Left renal pelvis (tissue), 4 donors: ENCODE data around the gene LARGE1. TPM values are rescaled to one million over a fixed set of nuclear protein-coding genes. Genes with fewer than 3 reads are reported as not detected.

ENCODE experiments used
- DNase-seq, 4 donors: peaks; one replicate each; pipeline ENCODE4 v3.0.0-alpha.2; 2013; ENCODE audit warnings: low read depth in 4 of 4, low spot score in 3 of 4
- polyA plus RNA-seq, 4 donors: library from polyadenylated mRNA; unstranded; fragments of 120-200 nt; gene quantifications; one replicate each; pipeline ENCODE4 v1.2.1, GENCODE V29; 2013; ENCODE audit not compliant: insufficient read length in 4 of 4

LARGE1 gene
- polyA plus RNA-seq, 4 donors = 25.9 to 29.2 (median 27.4) TPM

- no peak for DNase-seq
Measured at GRCh38 chr22:33350961-33351360, 569.3 kb downstream of the LARGE1 start.

- DNase-seq = no peak
Measured at GRCh38 chr22:33350491-33350890, 569.8 kb downstream of the LARGE1 start.

- no peak for DNase-seq
Measured at GRCh38 chr22:33347002-33347401, 573.3 kb downstream of the LARGE1 start.

DNA sequence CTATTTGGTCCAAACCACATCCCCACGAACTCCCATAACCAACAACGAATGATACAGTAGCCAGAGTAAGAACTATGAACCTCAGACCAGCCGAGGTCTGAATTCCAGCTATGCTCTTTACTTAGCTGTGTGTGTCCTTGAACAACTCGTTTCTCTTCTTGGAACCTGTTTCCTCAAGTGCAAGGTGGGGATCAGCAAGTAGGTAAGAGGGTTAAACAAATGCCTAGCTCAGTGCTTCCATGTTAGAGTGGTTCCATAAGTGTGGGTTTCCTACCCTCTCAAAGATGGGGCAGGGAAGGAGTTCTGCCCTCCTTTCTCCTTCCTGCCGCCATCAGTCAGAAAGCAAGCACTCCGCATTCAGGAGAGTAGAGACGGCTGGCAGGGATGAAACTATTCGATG, 578.7 kb downstream of the LARGE1 start:
- no peak for DNase-seq

GRCh38 chr22:33337524-33337923, 582.8 kb downstream of the LARGE1 start:
- no peak for DNase-seq

- no peak for DNase-seq
Measured at GRCh38 chr22:33335611-33336279, 584.5 kb downstream of the LARGE1 start.

DNA sequence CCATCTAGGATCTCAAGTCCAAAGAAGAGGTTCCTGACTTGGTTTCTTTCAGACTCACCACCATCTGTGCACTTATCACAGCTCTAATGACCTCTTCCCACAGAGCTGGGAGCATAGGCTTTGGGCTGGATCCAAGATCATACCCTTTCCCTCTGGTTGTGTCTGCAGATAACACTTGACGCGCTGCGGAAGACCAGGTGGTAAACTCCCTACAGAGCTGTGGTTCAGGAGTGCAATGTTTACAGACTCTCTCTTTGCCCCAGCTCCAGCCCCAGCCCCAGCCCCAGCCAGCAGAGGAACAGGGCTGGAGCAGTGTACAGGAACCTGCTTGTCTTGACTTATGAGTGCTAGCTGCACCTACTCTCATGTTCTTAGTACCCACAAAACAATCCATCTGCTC, 587.7 kb downstream of the LARGE1 start:
- DNase-seq = no peak

- DNase-seq = no peak
Measured at GRCh38 chr22:33331017-33331416, 589.3 kb downstream of the LARGE1 start.

DNA sequence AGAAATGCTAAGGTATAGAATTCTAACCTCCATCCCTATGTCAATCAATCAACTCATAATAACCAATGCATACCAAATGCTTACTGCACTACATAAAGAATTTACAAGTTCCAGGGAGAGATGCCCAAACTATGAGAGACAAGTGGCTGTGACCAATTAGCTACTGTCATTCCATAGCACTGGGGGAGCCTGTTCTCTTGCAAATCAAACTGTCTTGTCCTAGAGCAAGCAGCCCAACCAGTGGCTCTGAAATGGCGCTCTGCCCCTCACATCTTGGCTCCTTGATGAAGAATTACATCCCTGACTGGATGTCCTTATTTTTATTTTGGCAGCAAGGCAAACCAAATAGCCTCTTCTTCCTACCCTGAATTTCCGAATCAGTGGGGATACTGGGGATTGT, 589.7 kb downstream of the LARGE1 start:
- DNase-seq = no peak

DNA sequence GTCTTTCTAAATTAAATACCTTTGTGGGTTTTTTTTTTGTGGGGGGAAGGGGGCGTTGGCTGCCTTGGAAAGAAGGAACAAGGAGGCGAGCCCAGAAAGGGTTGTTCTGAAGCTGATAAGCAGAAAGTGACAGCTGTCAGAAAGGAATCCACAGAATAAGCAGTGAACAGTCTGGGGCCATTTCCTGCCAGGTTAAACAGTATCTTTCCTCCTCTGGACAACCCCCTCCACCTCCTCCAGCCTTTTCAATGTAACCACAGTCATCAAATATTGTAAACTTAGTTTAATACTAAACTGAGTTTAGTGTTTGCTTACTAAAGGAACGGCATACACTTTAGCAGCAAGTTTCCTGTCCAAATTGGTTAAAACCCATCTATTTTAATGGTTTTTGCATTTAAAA, 590.9 kb downstream of the LARGE1 start:
- DNase-seq = no peak

- no peak for DNase-seq
Measured at GRCh38 chr22:33328789-33329296, 591.4 kb downstream of the LARGE1 start.

DNA sequence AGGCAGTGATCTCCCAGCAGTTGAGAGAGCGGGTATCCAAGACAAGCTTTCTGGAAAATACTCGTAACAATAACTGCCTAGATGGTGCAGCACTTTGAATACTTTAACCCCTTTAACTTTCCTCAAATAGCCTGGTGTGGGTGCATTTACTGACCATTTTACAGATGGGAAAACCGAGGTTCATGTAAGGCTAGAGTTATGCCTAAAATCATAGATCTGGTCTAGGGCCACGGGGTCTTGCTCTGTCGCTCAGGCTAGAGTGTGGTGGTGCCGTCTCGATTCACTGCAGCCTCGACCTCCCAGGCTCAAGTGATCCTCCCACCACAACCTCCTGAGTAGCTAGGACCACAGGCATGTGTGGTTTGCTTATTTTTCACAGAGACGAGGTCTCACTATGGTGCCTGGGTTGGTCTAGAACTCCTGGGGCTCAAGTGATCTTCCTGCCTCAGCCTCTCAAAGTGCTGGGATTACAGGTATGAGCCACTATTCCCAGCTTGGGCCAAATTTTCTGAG, 592.9 kb downstream of the LARGE1 start:
- DNase-seq = no peak

GRCh38 chr22:33326540-33327295, 593.6 kb downstream of the LARGE1 start:
- DNase-seq = no peak

DNA sequence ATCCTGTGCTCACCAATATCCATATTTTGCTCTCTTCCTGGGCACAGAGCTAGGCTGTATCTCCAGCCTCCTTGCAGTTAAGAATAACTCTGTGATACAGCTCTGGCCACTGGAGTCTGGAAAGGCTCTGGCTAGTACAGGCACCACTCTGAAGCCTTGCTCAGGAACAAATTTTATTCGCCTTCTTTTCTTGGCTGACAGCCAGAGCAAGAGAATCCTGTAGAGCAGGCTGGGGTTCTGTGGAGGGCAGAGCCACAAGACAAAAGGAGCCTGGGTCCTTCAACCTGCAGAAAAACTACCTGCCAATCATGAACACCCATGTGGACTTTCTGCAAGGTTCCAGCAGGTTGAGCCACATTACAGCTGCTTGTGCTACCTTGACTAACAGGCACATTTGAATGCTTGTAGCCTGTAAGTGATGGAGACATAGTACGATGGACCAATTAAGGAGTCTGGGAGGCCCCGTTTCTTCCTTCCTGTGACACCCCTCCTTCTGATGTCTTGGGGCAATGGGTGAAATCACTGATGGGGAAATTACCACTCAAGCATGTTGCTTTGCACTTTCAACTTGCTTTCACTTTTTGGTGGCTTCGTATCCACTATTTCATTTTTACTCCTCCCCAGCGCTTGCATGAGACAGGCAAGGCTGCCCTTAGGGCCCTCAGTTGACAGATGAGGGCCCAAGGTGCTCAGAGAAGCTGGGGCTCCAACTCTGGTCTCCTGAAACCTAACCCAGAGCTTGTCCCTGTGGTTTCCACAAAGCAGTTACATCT, 594.9 kb downstream of the LARGE1 start:
- no peak for DNase-seq

DNA sequence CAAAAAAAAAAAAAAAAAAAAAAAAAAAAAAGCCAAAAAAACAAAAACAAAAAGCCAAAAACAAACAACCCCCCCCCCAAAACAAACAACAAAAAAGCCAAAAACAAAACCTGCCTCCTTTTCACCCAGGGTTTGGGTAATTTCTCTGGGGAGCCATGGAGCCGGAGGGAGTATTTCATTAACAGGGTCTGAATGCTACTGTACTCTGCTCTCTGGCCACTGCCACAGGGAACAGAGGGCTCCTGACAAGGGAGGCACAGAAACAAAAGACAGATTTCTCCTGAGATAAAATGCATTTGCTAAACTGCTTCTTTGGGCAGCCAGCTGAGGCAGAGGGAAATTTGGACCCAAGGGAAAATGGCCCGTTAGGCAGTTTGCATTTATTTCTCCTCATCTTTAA, 596.0 kb downstream of the LARGE1 start:
- DNase-seq = no peak

- DNase-seq = no peak
Measured at GRCh38 chr22:33321466-33321865, 598.8 kb downstream of the LARGE1 start.

- DNase-seq = no peak
Measured at GRCh38 chr22:33315954-33316353, 604.3 kb downstream of the LARGE1 start.

DNA sequence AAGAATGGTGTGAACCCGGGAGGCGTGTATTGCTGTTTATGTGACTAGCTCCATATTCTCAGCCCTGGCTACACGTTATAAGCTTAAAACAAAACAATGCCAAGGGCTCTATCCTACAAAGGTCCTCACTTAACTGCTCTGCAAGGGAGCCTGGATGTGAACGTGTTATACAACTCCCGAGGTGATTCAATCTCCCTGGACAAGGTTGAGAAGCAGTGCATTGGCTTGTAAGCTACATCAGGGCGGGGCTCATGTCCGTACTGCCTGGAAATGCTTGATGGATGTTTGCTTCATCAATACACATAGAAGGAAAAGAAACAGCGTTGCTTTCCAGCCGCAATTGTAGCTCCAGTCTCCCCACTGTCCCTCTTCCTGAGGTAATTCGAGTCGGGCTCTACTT, 605.2 kb downstream of the LARGE1 start:
- DNase-seq = no peak

GRCh38 chr22:33314316-33314715, 606.0 kb downstream of the LARGE1 start:
- DNase-seq = no peak

DNA sequence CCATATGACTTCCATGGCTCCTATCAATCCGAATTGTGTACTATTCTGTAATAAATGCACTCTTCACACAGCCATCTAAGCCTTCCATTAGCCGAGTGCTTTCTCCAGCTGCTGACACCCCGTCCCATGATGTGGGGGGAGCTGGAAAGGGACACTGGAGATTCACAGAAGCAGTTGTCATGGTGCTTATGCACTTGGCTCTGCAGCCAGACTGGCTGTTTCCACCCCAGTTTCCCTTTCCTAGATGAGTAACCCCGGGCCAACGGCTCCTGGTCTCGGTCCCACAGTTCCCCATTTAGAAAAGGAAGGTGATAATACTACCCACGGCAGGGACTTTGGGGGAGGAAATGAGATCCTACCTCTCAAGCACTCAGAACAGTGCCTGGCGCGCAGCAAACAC, 617.2 kb downstream of the LARGE1 start:
- no peak for DNase-seq

GRCh38 chr22:33302549-33302948, 617.7 kb downstream of the LARGE1 start:
- no peak for DNase-seq
